PFSK-1 (cell line): ENCODE results near the gene ENOSF1.

Experiments used
- POLR2AphosphoS5 ChIP-seq: IDR thresholded peaks from 2 replicates; pipeline ENCODE4 v1.6.1; 2012; ENCODE audit warnings: low read depth, mild to moderate bottlenecking, control low read depth, low read length, moderate library complexity
- TAF1 ChIP-seq: IDR thresholded peaks from 2 replicates; pipeline ENCODE4 v1.6.1; 2012; ENCODE audit warnings: low read length, control low read depth, borderline replicate concordance; ENCODE audit not compliant: insufficient read depth

DNA sequence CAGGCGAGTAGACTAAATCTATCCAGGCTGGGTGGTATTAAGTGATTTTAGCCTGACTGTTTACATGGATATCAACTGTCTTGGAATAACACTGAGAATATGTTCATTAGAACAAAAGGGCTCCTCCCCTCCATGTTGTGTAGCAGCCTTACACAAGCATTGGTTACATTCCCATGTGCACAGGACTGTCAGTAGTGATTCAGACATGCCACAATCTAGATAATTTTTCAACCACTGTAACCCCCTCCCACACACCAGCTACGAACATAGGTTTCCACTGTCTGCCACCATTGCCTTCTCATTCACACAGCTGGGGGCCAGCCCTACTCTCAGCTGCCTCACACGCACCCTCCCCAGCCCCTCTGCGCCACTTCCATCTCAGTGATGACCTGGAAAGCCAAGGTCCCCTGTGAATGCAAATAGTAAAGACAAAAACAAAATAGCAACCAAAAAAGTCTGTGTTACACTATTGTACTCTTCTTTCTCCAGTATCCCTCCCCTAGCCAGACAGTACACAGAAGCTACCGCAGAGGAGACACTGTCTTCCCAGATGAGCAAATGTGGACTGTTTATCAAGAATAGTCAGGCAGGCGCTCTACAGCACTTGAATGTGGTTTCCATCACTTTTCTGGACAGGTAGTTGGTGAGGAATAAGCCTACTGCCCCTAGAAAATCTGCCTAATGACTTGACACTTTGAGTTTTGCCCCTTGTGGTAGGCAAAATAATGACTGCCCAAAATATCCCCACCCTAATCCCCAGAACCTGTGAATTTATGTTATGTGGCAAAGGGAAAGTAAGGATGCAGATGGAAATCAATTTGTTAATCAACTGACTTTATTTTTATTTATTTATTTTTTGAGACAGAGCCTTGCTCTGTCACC is 82.9 kb downstream of the ENOSF1 start:
- no peak for TF ChIP-seq TAF1
- TF ChIP-seq POLR2AphosphoS5: no peak
